IMR-90 (cell line): ENCODE measurements around the gene AIMP1. TPM values are rescaled to one million over a fixed set of nuclear protein-coding genes. Genes with fewer than 3 reads are reported as not detected.

Source experiments
- ATAC-seq: fragments of 200-7000 bp; cut with Tn5 transposase; 2 replicates; pipeline ENCODE4 v1.9.1; 2020; ENCODE audit warnings: low read depth, mild to moderate bottlenecking, moderate library complexity
- BruUV-seq: library from RNA; stranded (reverse); fragments of 400-500 nt; replicated peaks from 2 replicates; lab custom pipeline; 2021; lab: Mats Ljungman, UMichigan
- CTCF ChIA-PET: fragments of 300-600 bp; formaldehyde crosslinking; extraction: SDS; loops from one replicate; lab custom pipeline; 2021; ENCODE audit warnings: antibody characterized with exemption; lab: Yijun Ruan, JAX
- POLR2A ChIA-PET: fragments of 300-600 bp; sonication (Branson Sonifier 250); formaldehyde crosslinking; loops from one replicate; lab custom pipeline; 2022; ENCODE audit warnings: antibody characterized with exemption; ENCODE audit not compliant: unreplicated experiment; lab: Charles Lee
- DNase-seq: peaks from one replicate; pipeline ENCODE4 v3.0.0; 2013
- H2AFZ ChIP-seq: replicated peaks from 2 replicates; pipeline ENCODE3; 2013; ENCODE audit warnings: low read length, mild to moderate bottlenecking; ENCODE audit not compliant: poor library complexity
- H2AK5ac ChIP-seq: 2 replicates; pipeline ENCODE4 v1.6.1; 2013; ENCODE audit warnings: low read depth, low read length, inconsistent platforms
- H2AK9ac ChIP-seq: replicated peaks from 2 replicates; pipeline ENCODE3; 2013; ENCODE audit warnings: mild to moderate bottlenecking, low read depth, low read length, moderate library complexity; ENCODE audit not compliant: poor library complexity
- H2BK120ac ChIP-seq: 2 replicates; pipeline ENCODE4 v1.6.1; 2013; ENCODE audit warnings: low read depth, low read length, inconsistent platforms
- H2BK15ac ChIP-seq: 3 replicates; pipeline ENCODE4 v1.6.1; 2013; ENCODE audit warnings: low read depth, low read length, inconsistent platforms
- H2BK20ac ChIP-seq: 2 replicates; pipeline ENCODE4 v1.6.1; 2013; ENCODE audit warnings: low read depth, mild to moderate bottlenecking, inconsistent platforms, low read length, moderate library complexity
- H2BK5ac ChIP-seq: 2 replicates; pipeline ENCODE4 v1.6.1; 2013; ENCODE audit warnings: mild to moderate bottlenecking, low read depth, low read length, inconsistent platforms; ENCODE audit not compliant: poor library complexity, severe bottlenecking
- H3K14ac ChIP-seq: replicated peaks from 2 replicates; pipeline ENCODE4 v1.6.1; 2013; ENCODE audit warnings: low read depth, low read length, inconsistent platforms
- H3K18ac ChIP-seq: 2 replicates; pipeline ENCODE4 v1.6.1; 2013; ENCODE audit warnings: low read depth, low read length, control low read depth
- H3K23ac ChIP-seq: 2 replicates; pipeline ENCODE4 v1.6.1; 2013; ENCODE audit warnings: low read depth, low read length, inconsistent platforms
- H3K27ac ChIP-seq: 2 replicates; pipeline ENCODE4 v1.5.1; 2013; ENCODE audit warnings: mild to moderate bottlenecking, control low read depth, low read length; ENCODE audit not compliant: insufficient read depth
- H3K27me3 ChIP-seq: 2 replicates; pipeline ENCODE4 v1.6.1; 2013; ENCODE audit warnings: low read length; ENCODE audit not compliant: control insufficient read depth, insufficient read depth
- H3K36me3 ChIP-seq: 2 replicates; pipeline ENCODE4 v1.6.1; 2013; ENCODE audit warnings: low read length, mixed read lengths; ENCODE audit not compliant: control insufficient read depth, insufficient read depth
- H3K4ac ChIP-seq: 2 replicates; pipeline ENCODE4 v1.6.1; 2013; ENCODE audit warnings: low read depth, low read length, inconsistent platforms
- H3K4me1 ChIP-seq: 2 replicates; pipeline ENCODE4 v1.6.1; 2013; ENCODE audit warnings: low read length, mixed read lengths; ENCODE audit not compliant: control insufficient read depth, insufficient read depth
- H3K4me2 ChIP-seq: 2 replicates; pipeline ENCODE4 v1.6.1; 2013; ENCODE audit warnings: low read depth, mild to moderate bottlenecking, control low read depth, low read length, moderate library complexity
- H3K4me3 ChIP-seq: 2 replicates; pipeline ENCODE4 v1.5.1; 2013; ENCODE audit warnings: low read depth, mild to moderate bottlenecking, control low read depth, low read length, moderate library complexity; ENCODE audit not compliant: insufficient read depth
- H3K56ac ChIP-seq: 2 replicates; pipeline ENCODE4 v1.6.1; 2013; ENCODE audit warnings: low read length, inconsistent platforms; ENCODE audit not compliant: insufficient read depth; ENCODE audit errors: extremely low read depth
- H3K79me1 ChIP-seq, 2 experiments: 2 replicates each; pipeline ENCODE4 v1.6.1; 2013; ENCODE audit warnings: low read length in 2 of 2, inconsistent platforms in 1 of 2, low read depth in 1 of 2
- H3K9ac ChIP-seq: 2 replicates; pipeline ENCODE4 v1.6.1; 2013; ENCODE audit warnings: low read depth, low read length, control low read depth
- H3K9me1 ChIP-seq: 2 replicates; pipeline ENCODE4 v1.6.1; 2013; ENCODE audit warnings: low read length, inconsistent platforms; ENCODE audit not compliant: insufficient read depth
- H3K9me3 ChIP-seq: 2 replicates; pipeline ENCODE4 v1.6.1; 2013; ENCODE audit warnings: low read length; ENCODE audit not compliant: control insufficient read depth, insufficient read depth
- H4K20me1 ChIP-seq: 2 replicates; pipeline ENCODE4 v1.6.1; 2013; ENCODE audit warnings: low read length, inconsistent platforms; ENCODE audit not compliant: insufficient read depth
- H4K5ac ChIP-seq: 2 replicates; pipeline ENCODE4 v1.6.1; 2013; ENCODE audit warnings: mild to moderate bottlenecking, low read depth, low read length, control low read depth
- H4K8ac ChIP-seq, 2 experiments: 2 replicates each; pipeline ENCODE4 v1.6.1; 2013; ENCODE audit warnings: low read depth in 2 of 2, low read length in 2 of 2, control low read depth in 1 of 2, inconsistent platforms in 1 of 2
- H4K91ac ChIP-seq: 2 replicates; pipeline ENCODE4 v1.6.1; 2013; ENCODE audit warnings: low read depth, low read length, inconsistent platforms; ENCODE audit not compliant: insufficient read depth
- BHLHE40 ChIP-seq: fragments of 150-350 bp; IDR thresholded peaks from 2 replicates; pipeline ENCODE4 v1.6.1; 2016; ENCODE audit warnings: mild to moderate bottlenecking, low read depth, low read length
- CEBPB ChIP-seq: IDR thresholded peaks from 2 replicates; pipeline ENCODE4 v1.6.1; 2012; ENCODE audit warnings: low read depth, low read length, improper control_type of control experiment
- CHD1 ChIP-seq: IDR thresholded peaks from 2 replicates; pipeline ENCODE4 v1.6.1; 2012; ENCODE audit warnings: low read depth, low read length, improper control_type of control experiment
- CTCF ChIP-seq: conservative IDR thresholded peaks from 2 replicates; pipeline ENCODE4 v1.5.1; 2012; ENCODE audit warnings: mild to moderate bottlenecking, low read depth, low read length, improper control_type of control experiment
- ELK1 ChIP-seq: fragments of 150-350 bp; IDR thresholded peaks from 2 replicates; pipeline ENCODE4 v1.6.1; 2016; ENCODE audit warnings: low read depth, mild to moderate bottlenecking, low read length, moderate library complexity, borderline replicate concordance
- FOS ChIP-seq: fragments of 150-350 bp; IDR thresholded peaks from 2 replicates; pipeline ENCODE4 v1.6.1; 2016; ENCODE audit warnings: low read depth, low read length
- MAFK ChIP-seq: IDR thresholded peaks from 2 replicates; pipeline ENCODE4 v1.6.1; 2012; ENCODE audit warnings: low read depth, low read length, improper control_type of control experiment
- MAZ ChIP-seq: IDR thresholded peaks from 2 replicates; pipeline ENCODE4 v1.6.1; 2012; ENCODE audit warnings: low read depth, mild to moderate bottlenecking, low read length, improper control_type of control experiment, moderate library complexity, borderline replicate concordance
- MXI1 ChIP-seq: IDR thresholded peaks from 2 replicates; pipeline ENCODE4 v1.6.1; 2012; ENCODE audit warnings: low read depth, mild to moderate bottlenecking, low read length, moderate library complexity, borderline replicate concordance
- NFE2L2 ChIP-seq: fragments of 150-350 bp; IDR thresholded peaks from 2 replicates; pipeline ENCODE4 v1.6.1; 2016; ENCODE audit warnings: low read depth, mild to moderate bottlenecking, low read length
- POLR2A ChIP-seq: IDR thresholded peaks from 2 replicates; pipeline ENCODE4 v1.6.1; 2012; ENCODE audit warnings: mild to moderate bottlenecking, low read depth, low read length
- RAD21 ChIP-seq: IDR thresholded peaks from 2 replicates; pipeline ENCODE4 v1.6.1; 2012; ENCODE audit warnings: low read length, improper control_type of control experiment
- RCOR1 ChIP-seq: IDR thresholded peaks from 2 replicates; pipeline ENCODE4 v1.6.1; 2012; ENCODE audit warnings: mild to moderate bottlenecking, low read length, improper control_type of control experiment; ENCODE audit not compliant: insufficient replicate concordance
- RFX5 ChIP-seq: IDR thresholded peaks from 2 replicates; pipeline ENCODE4 v1.8.0; 2012; ENCODE audit warnings: low read depth, mild to moderate bottlenecking, low read length, moderate library complexity
- SMC3 ChIP-seq: fragments of 150-350 bp; IDR thresholded peaks from 2 replicates; pipeline ENCODE4 v1.6.1; 2016; ENCODE audit warnings: low read depth, mild to moderate bottlenecking, antibody characterized with exemption, low read length, moderate library complexity
- USF2 ChIP-seq: fragments of 150-350 bp; IDR thresholded peaks from 2 replicates; pipeline ENCODE4 v1.6.1; 2017; ENCODE audit warnings: mild to moderate bottlenecking, antibody characterized with exemption, low read length, low read depth
- dilution Hi-C: fragments of 300-500 bp; cut with HindIII; formaldehyde crosslinking; loops from one replicate; pipeline ENCODE4 v1.14.3; 2018; ENCODE audit warnings: low sequenced_read_pairs; ENCODE audit not compliant: unreplicated experiment
- in situ Hi-C: fragments of 300-500 bp; cut with MboI; formaldehyde crosslinking; loops from 3 replicates; pipeline ENCODE4 v1.14.3; 2019; ENCODE audit warnings: low sequenced_read_pairs, inconsistent platforms, mixed read lengths
- intact Hi-C: fragments of 100-400 bp; cut with micrococcal nuclease; formaldehyde crosslinking; loops from 2 replicates; pipeline ENCODE4 v1.10.0; 2022
- polyA plus RNA-seq, 3 experiments: library from polyadenylated mRNA; depleted of rRNA; stranded (reverse); fragments of >200 nt; gene quantifications; 2 replicates each; pipeline ENCODE4 v1.2.3, GENCODE V29; 2012; ENCODE audit warnings: low replicate concordance in 1 of 3
- total RNA-seq: library from RNA; depleted of rRNA; stranded (reverse); fragments of >200 nt; gene quantifications from 2 replicates; pipeline ENCODE4 v1.2.3, GENCODE V29; 2012

The AIMP1 gene
- total and polyA plus RNA-seq, 2 of the 4 experiments (the other 2 are of a cell fraction): 11.8 to 21.4 TPM

GRCh38 chr4:106297245-106298035, 18.9 kb upstream of the AIMP1 start:
- Histone ChIP-seq H3K9me1 (no peaks in the 10 kb centered on the region), H3K4me3 (no peak overlapping the region), H3K36me3 (peaks cover 9% of the 10 kb centered on the region), H3K9ac (no peak overlapping the region), H3K4me1 (peaks cover 2% of the 10 kb centered on the region; the same call in 1 of the 2 replicates), H3K27me3 (no peaks in the 10 kb centered on the region), H4K91ac (no peak overlapping the region), H3K23ac (no peak overlapping the region), H2BK15ac (no peak overlapping the region), H3K9me3 (no peaks in the 10 kb centered on the region), H2BK5ac (no peak overlapping the region), H3K79me1 (peaks cover 0 to 12% of the 10 kb centered on the region in 2 experiments; a peak in 2 of 4 replicates), H2AK9ac (no peak overlapping the region), H3K4ac (no peak overlapping the region), H3K4me2 (no peak overlapping the region), H3K14ac (no peak overlapping the region), H2AFZ (no peak overlapping the region), H2AK5ac (no peak overlapping the region), H3K18ac (no peak overlapping the region), H3K56ac (no peak overlapping the region), H2BK120ac (no peak overlapping the region), H2BK20ac (no peak overlapping the region), H3K27ac (no peak overlapping the region), H4K20me1 (no peaks in the 10 kb centered on the region), H4K5ac (no peak overlapping the region), H4K8ac (no peak overlapping the region)
- POLR2A ChIA-PET: no interaction called here
- DNase-seq (no peak), ATAC-seq (peak; percentile 75)
- CTCF ChIA-PET: no interaction called here
- in situ Hi-C loops (no loop called here), dilution Hi-C loops (no loop called here), intact Hi-C loops (no loop called here)
- TF ChIP-seq CHD1 (no peak), CEBPB (no peak), RCOR1 (no peak), BHLHE40 (no peak), ELK1 (no peak), SMC3 (no peak), RAD21 (no peak), RFX5 (no peak), MAZ (no peak), MAFK (no peak), FOS (no peak), USF2 (no peak), POLR2A (no peak), CTCF (no peak), MXI1 (no peak), NFE2L2 (no peak)
- BruUV-seq: no TSS peak
